Fibroblast of skin of left biceps (primary cell): Measurements from ENCODE around the gene GTPBP1.

Experiments
- DNase-seq, 2 experiments: peaks; one replicate each; pipeline ENCODE4 v3.0.0-alpha.2; 2013; ENCODE audit warnings: low read depth in 2 of 2

The GTPBP1 gene

DNA sequence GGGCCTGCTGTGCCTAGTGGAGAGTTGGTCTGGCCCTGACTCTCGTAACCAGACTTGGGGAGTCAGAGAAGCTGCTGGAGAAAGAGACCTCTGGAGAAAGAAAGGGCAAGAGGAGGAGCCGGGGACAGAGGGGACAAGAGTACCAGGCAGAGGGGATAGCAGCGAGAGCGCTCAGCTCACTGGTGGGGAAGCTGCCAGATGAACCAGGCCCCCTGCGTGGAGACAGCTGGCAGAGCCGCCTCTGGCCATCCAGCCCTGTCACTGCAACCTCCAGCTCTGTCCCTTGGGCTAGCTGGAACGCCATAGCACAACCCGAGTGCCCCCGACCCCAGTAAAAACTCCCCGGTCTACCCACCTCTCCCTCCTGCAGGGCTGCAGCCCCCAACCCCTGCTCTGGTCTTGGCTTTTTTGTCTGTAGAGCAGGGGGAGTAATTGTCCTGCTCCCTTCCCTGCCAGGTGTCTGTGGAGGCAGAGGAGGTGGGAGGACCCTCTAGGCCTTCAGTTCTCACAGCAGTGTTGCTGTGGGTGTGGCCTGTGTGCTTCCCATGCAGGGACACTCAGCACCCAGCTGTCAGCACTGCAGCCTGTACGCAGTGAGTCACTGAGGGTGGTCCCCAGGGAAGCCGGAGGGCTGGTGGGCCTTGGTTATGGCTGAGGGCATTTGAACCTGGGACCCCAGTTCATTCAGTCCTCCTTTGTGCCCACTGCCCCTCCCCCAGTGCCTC lies 54.9 kb downstream of the GTPBP1 start:
- no peak for DNase-seq

DNA sequence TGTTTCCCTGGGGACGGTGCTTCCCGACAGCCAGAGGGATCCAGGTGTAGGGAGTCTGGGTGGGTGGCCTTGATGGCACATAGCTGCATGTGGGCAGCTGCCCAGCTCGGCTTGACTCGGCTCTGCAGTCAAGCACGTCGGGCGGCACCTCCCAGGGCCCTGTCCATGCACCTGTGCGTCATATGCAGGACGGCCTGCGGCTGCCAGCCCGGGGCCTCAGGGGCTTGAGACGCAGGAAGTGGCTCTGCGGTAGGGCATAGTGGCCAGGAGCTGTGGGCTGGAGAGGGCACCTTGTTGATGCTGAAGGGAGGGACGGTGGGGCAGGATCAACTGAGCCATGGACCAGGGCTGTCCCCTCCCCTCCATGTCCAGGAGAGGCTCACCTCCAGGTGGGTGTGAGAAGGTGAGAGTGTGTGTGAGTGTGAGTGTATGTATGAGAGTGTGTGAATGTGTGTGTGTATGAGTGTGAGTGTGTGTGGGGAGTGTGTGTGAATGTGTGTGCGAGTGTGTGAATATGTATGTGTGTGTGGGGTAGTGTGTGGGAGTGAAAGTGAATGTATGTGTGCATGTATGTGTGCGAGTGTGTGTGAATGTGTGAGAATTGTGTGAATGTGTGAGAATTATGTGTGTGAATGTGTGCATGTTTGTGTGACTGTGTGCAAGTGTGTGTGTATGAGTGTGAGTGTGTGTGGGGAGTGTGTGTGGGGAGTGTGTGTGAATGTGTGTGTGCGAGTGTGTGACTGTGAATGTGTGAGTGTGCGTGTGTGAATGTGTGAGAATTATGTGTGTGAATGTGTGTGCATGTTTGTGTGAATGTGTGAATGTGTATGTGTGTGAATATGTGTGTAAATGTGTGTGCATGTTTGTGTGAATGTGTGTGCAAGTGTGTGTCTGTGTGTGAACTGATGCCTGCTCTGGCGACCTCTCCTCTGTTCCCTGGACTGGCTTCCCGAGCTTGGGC lies 55.7 kb downstream of the GTPBP1 start:
- DNase-seq = no peak

DNA sequence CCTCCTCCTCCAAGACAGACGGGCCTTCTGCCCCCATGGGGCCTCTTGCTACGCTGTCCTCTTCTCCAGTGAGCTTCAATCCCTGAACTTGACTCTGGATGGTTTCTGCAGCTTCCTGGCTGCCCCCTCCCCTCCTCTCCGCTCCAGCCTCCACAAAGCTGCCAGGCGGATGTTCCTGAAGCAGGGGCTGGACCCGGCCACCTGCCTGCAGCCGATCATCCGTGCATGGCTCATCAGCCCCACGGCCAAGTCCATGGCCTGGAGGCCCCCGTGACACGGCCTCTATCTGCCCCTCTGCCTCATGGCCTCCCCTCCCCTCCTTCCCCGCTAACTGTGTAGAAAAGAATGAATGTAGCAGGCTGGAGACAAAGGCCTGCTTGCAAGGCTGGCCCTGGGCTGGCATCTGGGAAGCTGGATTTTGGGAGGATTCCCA lies 56.8 kb downstream of the GTPBP1 start:
- DNase-seq = no peak

DNA sequence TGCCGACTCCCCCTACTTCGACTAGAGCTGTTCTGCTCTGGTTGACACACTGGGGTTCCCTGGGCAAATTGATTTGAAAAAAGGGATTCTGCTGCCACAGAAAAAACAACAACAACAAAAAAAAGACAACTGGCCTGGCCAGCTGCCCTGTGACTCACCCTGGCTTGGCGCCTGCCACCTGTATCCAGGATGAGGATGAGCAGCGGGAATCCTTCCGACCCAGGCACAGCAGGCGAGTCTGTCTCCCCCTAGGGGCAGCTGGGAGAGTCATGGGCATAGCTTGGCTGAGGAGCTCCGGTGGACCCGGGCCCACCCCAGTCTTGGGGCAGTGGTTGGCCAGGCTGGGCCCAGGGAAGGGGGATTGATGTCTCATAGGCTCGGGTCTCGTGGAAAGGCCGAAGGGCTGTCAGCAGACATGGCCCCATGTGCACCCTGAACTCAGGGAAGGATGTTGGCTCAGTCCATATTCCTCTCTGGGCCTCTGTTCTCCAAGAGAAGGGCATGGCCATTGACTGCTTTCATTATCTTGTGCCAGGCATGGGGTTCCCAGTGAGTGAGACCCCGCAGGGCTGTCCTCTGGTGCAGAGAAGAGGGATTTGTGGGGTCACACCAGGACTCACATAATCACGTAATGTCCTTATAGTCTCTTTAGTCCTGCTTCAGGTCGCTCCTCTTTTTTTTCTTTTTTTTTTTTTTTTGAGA lies 60.5 kb downstream of the GTPBP1 start:
- no peak for DNase-seq

DNA sequence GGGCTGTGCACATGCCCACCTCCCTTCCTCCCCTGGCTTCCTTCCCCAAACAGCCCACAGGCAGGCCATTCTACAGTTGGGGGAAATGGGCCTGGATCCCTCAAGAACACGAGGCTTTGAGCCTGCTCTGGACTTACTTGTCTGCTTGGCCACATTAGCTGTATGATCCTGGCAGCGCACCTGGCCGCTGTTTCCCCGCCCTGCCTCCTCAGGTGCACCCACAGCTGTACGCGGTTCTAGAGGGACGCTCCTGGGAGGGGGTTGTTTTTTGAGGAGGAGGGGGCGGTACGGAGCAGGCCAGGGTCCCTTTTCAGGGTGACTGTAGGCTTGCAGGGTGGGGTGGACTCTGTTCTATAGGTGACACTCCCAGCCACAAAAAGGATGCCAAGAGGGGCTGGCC lies 61.6 kb downstream of the GTPBP1 start:
- no peak for DNase-seq

DNA sequence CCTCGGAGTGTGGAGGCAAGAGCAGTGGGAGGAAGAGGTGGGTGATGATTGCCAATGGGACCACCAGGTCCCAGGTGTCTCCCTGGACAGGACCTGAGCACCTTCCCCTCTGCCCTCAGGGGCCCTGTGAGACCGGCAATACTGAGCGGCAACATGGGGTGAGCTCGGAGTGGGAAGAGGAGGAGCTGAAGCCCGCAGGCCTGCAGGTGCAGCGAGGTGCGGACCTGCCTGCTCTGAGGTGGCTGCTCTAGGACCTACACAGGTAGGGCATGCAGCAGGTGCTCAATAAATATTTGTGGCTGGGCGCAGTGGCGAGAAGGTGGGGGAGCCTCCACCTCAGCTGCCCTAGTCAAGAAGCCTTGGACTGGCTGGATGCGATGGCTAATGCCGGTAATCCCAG lies 62.3 kb downstream of the GTPBP1 start:
- no peak for DNase-seq

DNA sequence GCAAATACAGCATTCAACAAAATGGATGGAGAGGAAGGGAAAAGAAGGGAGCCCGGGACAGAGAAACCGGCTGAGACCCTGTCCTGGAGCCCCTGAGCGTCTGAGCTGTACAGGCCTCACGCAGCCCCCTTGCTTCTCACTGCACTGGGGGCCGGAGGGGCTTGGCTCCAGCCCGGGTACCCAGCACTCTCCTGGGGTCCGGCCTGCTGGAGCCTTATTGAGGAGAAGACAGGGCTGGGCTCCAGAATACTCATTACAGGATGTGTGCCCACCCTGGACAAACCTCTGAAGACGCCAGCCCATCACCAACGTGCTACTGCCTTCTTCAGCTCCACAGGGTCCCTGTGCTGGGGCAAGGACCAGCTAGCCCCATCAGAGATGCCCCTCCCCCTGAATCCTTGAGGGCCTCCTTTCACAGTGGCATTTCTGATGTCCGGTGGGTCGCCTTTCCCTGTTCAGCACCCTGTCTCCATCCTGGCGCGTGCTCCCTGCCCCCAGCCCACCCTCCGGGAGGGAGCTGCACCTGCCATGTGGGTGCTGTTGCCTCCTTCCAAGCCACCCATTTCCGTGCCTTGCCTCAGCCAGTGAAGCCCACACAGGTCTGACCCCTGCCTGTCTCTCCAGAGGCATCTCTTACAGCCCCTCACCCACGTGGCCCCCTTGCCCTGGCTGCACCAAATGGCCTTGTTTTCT lies 64.7 kb downstream of the GTPBP1 start:
- no peak for DNase-seq

DNA sequence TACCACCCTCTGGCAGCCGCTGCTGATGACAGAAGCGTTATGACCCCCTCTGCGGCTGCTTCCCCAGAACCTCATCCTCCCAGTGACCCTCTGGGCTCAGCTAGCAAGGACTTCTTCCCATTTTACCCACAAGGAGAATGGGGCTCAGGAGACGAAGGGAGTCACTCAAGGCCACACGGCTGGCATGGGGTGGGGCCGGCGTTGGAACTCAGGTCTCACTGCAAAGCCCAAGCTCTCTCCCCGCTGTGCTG lies 66.8 kb downstream of the GTPBP1 start:
- DNase-seq = no peak

DNA sequence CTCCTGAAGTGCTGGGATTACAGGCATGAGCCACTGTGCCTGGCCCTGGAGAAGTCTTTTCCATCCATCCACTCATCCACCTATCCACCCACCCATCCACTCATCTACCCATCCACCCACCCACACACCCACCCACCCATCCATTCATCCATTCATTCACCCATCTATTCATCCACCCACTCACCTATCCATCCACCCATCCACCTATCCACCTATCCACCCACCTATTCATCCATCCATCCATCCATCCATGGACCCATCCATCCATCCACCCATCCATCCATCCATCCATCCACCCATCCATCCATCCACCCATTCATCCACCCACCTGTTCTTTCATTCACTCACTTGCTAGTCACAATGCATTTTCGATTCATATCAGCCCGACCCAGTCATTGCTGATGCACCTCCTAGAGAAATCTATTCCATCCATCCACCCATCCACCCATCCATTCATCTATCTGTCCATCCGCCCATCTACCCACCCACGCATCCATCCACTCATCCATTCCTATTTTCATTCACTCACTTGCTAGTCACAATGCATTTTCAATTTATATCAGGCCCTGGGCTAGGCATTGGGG lies 67.7 kb downstream of the GTPBP1 start:
- no peak for DNase-seq

DNA sequence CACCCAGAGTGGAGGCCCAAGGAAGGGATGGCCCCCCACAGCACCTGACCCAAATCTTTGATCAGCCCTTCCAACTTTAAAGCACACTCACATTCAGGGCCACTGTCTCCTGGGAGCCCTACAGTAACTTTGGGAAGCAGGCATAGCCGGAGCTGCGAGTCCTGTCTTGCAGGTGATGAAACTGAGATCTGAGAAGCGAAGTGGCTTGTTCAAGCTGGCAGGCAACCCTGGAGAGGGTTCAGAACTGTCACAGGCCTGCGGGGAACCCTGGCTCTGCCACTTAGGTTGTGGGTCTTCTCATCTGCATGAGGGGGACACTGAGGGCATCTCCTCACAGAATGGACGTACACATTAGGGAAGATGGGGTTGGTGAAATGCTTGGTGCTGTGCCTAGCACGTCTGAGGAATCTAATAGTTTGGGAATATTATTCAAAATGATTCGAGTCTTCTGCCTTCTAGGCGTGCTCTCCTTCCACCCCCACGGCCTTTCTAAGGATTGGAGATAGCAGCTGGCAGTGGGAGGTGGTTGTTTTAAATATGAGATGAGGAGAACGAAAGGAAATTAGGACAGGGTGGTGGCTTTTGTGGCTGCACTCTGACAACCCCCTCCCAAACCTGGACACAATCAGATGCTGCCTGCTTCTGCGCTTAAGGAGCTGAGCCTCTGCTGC lies 68.9 kb downstream of the GTPBP1 start:
- no peak for DNase-seq

DNA sequence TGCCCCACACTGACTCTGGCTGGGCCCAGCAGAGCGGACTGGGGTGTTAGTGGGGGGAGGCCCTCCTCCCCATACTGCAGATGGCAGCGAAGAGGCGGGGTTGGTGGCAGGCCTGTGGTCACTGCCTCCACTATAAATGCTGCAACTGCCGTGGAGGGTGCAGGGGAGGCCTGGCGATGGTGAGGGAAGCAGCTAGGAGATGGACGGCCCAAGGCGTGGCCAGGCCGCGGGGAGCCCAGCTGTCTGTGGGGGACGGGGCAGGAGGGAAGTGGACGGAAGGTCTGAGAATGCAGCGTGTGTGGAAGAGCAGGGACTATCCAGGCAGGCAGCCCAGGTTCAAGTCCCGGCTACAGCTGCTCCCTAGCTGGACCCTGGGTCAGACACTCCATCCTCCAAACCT lies 69.9 kb downstream of the GTPBP1 start:
- DNase-seq = no peak

DNA sequence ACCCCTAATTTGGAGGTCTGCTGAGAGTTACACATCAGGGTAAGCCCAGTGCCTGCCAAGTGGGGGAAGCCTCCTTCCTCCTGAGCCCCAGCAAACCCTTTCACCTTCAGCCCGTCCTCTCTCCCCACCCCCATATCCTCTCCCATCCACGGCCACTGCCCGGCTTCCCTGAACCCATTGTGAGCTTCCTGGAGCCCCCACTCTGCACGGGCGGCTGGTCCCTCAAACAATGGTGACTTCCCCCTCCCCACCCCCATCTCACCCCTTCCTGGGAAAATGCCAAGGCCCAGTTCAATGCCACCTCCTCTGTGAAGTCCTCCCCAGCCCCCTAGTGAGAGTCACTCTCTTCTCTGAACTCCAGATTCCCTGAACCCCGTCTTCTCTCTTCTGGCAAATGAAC lies 70.3 kb downstream of the GTPBP1 start:
- no peak for DNase-seq

DNA sequence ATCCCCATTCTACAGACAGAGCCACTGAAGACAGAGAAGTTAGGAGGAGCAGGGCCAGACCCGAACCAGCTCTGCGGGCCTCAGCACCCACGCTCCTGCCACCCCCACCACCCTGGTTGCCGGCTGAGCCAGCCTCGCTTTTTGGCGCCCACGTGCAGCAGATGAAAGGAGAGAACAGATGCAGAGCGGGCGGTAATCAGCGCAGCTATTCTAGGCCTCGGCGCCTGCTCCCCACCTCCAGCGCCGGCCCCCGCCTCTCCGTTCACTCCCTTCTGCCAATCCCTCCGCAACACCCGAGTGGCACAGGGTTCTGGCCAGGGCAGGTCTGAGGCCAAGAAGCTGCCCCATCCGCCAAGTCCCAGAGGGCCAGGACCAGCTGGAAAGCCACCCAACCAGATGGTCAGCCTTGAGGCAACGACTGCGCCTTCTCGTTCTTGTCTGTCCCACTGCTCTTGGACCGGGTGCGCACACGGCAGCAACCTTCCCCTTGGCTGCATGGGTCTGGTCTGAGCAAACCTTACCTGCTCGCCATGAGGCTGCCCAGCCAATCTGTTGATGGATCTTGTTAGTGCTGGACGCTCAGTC lies 71.4 kb downstream of the GTPBP1 start:
- DNase-seq = no peak

DNA sequence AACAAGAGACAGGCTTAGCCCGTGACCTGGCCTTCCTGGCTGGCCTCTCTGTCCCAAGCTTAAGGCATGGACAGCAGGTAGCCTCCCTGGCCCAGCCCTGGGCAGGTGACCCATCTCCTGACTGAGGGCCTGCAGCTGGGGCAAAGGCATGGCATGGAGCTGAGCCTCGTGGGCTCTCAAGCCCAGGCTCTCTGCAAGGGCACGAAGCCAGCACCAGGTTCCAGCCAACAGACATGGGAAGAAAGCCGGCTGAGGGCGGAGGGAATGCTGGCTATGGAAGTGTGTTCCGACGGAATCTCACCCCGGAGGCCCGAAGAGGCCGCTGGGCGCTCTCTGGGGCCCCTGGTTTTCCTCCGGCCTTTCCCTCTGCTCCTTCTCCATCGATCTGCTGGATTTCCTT lies 75.3 kb downstream of the GTPBP1 start:
- no peak for DNase-seq

DNA sequence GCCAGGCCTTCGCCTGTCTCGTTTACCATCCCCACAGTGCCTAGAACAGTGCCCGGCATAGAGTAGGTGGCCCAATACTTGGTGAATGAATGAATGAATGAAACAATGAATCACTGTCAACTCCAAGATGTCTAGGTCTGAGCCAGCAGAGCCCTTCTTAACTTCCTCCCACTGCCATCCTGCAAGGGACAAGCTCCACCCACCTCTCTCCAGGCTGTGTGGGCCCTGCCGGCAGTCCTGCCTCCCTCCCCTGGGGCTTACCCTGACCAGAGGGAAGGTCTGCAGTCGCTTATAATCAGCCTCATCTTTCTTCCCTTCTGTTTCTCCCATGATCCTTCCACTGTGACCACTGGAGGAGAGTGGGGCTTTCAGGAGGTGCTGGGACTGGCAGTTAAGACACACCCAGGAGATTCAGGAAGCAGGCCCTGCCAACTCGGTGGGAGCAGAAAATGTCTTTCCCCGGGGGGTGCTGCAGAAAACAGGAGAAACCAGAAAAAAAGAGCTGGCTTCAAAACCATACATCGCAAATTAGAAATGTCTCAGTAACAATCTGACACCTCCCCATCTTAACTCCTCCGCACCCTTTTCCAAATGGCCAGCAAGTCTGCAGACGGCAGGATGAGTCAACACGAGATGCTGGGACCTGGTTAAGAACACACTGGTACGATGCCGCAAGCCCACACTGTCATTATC lies 76.8 kb downstream of the GTPBP1 start:
- DNase-seq = no peak
